ENCODE measurements around the gene CASP3. TPM values are rescaled to one million over a fixed set of nuclear protein-coding genes. Genes with fewer than 3 reads are reported as not detected.

Gene CASP3
- total RNA-seq, 1 experiment from 2014 or later = 107 TPM

- H3T11ph ChIP-seq (ENCODE audit: low read length) = no peak overlapping the region
- Mint-ChIP-seq H3K27me3 (ENCODE audit: low read depth) (no peaks in the 10 kb centered on the region), H3K36me3 (ENCODE audit: insufficient read depth in 1 of 3, low read depth in 3 of 3) (peaks cover 19 to 57% (median 48%) of the 10 kb centered on the region in 3 experiments; a peak in 5 of 7 replicates), H3K4me1 (peaks cover 0 to 6% of the 10 kb centered on the region in 2 experiments; a peak in 2 of 4 replicates), H3K27ac (peak overlapping the region in 1 of 3 experiments; percentile 48; a peak in 1 of 7 replicates), H3K9me3 (no peaks in the 10 kb centered on the region), H3K4me3 (no peak overlapping the region)
- H3K79me2 ChIP-seq (ENCODE audit: insufficient read depth, low read length) = no peaks in the 10 kb centered on the region
- H4K8ac ChIP-seq (replicated peaks; ENCODE audit: insufficient read length, low read depth, low read length) = no peak overlapping the region
- H3K23ac ChIP-seq (ENCODE audit: insufficient read length, low read depth, low read length) = no peak overlapping the region
- no peaks in the 10 kb centered on the region for H3K4me1 ChIP-seq (ENCODE audit: insufficient read depth, low read length)
- no peak overlapping the region for H3K18ac ChIP-seq (ENCODE audit: insufficient read length, low read depth, low read length)
- H3K4ac ChIP-seq (ENCODE audit: low read depth, low read length) = no peak overlapping the region
- H3K56ac ChIP-seq (ENCODE audit: insufficient read length, low read depth, low read length) = no peak overlapping the region
- H2BK20ac ChIP-seq (ENCODE audit: low read depth, low read length, poor library complexity, severe bottlenecking) = no peak overlapping the region
- H3K4me2 ChIP-seq (ENCODE audit: insufficient read depth, insufficient read length, low read length) = no peak overlapping the region
- no peak overlapping the region for H3K14ac ChIP-seq (ENCODE audit: insufficient read depth, low read length)
- TF ChIP-seq CTCF (conservative IDR thresholded peaks at IDR 0.05) = no peak
- no peak overlapping the region for H2AFZ ChIP-seq (ENCODE audit: low read length)
- no peak overlapping the region for H2AK5ac ChIP-seq (ENCODE audit: insufficient read length, low read length)
- H3K27me3 ChIP-seq (ENCODE audit: insufficient read depth, low read length) = no peaks in the 10 kb centered on the region
- H4K20me1 ChIP-seq (ENCODE audit: control insufficient read depth, insufficient read depth, insufficient read length) = no peaks in the 10 kb centered on the region
- no peak overlapping the region for H2BK5ac ChIP-seq (ENCODE audit: insufficient read length, low read length)
- no peak overlapping the region for H3K9ac ChIP-seq (ENCODE audit: extremely low read depth, insufficient read length, low read length)
- H3K79me1 ChIP-seq (ENCODE audit: insufficient read depth, low read depth, low read length, poor library complexity, severe bottlenecking) = no peaks in the 10 kb centered on the region
- no peaks in the 10 kb centered on the region for H3K23me2 ChIP-seq (ENCODE audit: insufficient read length, low read depth, low read length, poor library complexity, severe bottlenecking)
- no peak overlapping the region for H3K27ac ChIP-seq (ENCODE audit: insufficient read length, low read depth, low read length)
- no peak overlapping the region for H4K5ac ChIP-seq (ENCODE audit: insufficient read length, low read depth, low read length)
- no peak for DNase-seq
- H2BK120ac ChIP-seq (ENCODE audit: low read depth, low read length, poor library complexity, severe bottlenecking) = no peak overlapping the region
- H2BK12ac ChIP-seq (ENCODE audit: insufficient read length, low read depth, low read length) = no peak overlapping the region
- no peak overlapping the region for H2BK15ac ChIP-seq (ENCODE audit: low read depth, low read length)
- no peaks in the 10 kb centered on the region for H3K9me3 ChIP-seq (ENCODE audit: control insufficient read depth, low read depth, low read length)
- H4K91ac ChIP-seq (ENCODE audit: insufficient read length, low read depth, low read length) = no peak overlapping the region
Measured at GRCh38 chr4:184694412-184694956, 45.2 kb upstream of the CASP3 start.

All from H9 (cell line).